Fibroblast of lung (primary cell): ENCODE results near the gene SH3TC2.

Source experiments
- EZH2 ChIP-seq: IDR thresholded peaks from 2 replicates; pipeline ENCODE4 v1.5.1; 2012; ENCODE audit warnings: low read length, control low read depth, mild to moderate bottlenecking; ENCODE audit errors: missing control alignments
- TF ChIP-seq, protein P1 (sequence below), 2 donors: IDR thresholded peaks in 1 of 2; conservative IDR thresholded peaks in 1 of 2; 1 replicate in 1 of 2; 2 replicates in 1 of 2; pipeline ENCODE4 v1.5.1; 2011 to 2012; ENCODE audit warnings: low read length in 2 of 2, control low read depth in 1 of 2, inconsistent platforms in 1 of 2, low read depth in 1 of 2, mild to moderate bottlenecking in 1 of 2

GRCh38 chr5:148978370-148979082 is 84.3 kb downstream of the SH3TC2 start:
- TF ChIP-seq, protein P1, sequence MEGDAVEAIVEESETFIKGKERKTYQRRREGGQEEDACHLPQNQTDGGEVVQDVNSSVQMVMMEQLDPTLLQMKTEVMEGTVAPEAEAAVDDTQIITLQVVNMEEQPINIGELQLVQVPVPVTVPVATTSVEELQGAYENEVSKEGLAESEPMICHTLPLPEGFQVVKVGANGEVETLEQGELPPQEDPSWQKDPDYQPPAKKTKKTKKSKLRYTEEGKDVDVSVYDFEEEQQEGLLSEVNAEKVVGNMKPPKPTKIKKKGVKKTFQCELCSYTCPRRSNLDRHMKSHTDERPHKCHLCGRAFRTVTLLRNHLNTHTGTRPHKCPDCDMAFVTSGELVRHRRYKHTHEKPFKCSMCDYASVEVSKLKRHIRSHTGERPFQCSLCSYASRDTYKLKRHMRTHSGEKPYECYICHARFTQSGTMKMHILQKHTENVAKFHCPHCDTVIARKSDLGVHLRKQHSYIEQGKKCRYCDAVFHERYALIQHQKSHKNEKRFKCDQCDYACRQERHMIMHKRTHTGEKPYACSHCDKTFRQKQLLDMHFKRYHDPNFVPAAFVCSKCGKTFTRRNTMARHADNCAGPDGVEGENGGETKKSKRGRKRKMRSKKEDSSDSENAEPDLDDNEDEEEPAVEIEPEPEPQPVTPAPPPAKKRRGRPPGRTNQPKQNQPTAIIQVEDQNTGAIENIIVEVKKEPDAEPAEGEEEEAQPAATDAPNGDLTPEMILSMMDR (conservative IDR thresholded peaks at IDR 0.05 in 1 of 2, IDR thresholded peaks at IDR 0.05 in 1 of 2; ENCODE audit: low read depth in 1 of 2, low read length in 2 of 2) = no peak
- TF ChIP-seq EZH2 = no peak
